D721Med (cell line): Measurements from ENCODE around the gene MRGPRX2.

Experiments
- DNase-seq: peaks from one replicate; pipeline ENCODE4 v3.0.0; 2011; ENCODE audit warnings: low spot score; ENCODE audit not compliant: insufficient read length
- FAIRE-seq: peaks from 2 replicates; lab custom pipeline; 2011; peaks lifted over from hg19 to GRCh38; lab: Jason Lieb, UNC
- TF ChIP-seq, protein P1 (sequence below): IDR thresholded peaks from 2 replicates; pipeline ENCODE4 v1.5.1; 2012; ENCODE audit warnings: mild to moderate bottlenecking, control low read depth; ENCODE audit not compliant: insufficient read depth; ENCODE audit errors: missing control alignments

Gene MRGPRX2

DNA sequence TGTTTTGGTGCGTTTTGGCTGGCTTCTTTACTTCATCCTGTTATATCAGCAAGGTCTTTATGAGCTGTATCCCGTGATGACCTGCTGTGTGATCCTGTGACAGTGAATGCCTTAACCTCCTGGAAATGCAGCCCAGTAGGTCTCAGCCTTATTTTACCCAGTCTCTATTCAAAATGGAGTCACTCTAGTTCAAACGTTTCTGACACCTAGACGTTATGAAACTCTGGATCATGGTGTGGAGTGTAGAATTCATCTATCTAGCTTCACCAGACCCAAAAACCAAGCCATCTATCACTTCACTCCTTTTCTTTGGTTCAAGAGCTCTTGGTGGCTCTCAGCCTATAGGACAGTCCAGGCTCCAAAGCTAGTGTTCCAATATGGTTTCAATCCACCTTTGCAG is 28.3 kb upstream of the MRGPRX2 start:
- no peak for FAIRE-seq
- TF ChIP-seq, protein P1, sequence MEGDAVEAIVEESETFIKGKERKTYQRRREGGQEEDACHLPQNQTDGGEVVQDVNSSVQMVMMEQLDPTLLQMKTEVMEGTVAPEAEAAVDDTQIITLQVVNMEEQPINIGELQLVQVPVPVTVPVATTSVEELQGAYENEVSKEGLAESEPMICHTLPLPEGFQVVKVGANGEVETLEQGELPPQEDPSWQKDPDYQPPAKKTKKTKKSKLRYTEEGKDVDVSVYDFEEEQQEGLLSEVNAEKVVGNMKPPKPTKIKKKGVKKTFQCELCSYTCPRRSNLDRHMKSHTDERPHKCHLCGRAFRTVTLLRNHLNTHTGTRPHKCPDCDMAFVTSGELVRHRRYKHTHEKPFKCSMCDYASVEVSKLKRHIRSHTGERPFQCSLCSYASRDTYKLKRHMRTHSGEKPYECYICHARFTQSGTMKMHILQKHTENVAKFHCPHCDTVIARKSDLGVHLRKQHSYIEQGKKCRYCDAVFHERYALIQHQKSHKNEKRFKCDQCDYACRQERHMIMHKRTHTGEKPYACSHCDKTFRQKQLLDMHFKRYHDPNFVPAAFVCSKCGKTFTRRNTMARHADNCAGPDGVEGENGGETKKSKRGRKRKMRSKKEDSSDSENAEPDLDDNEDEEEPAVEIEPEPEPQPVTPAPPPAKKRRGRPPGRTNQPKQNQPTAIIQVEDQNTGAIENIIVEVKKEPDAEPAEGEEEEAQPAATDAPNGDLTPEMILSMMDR = no peak
- DNase-seq = no peak

DNA sequence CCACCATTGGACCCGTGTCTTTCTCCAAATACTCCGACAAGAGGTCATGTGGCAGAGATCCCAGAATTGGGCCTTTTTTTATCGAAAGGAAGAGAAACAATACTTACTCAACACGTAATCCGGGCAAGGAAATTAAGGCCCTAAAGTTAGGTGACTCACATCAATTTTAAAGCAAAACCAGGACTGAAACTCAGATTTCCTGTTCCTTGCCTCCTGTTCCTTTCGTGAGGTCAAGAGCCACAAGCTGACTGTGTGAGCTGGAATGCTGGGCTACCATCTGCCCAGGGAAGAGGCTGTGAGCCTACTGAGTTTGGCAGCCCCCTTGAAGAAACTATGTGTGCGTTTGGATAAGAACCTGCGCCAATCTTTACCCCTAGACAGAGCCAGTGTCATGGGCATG is 27.1 kb upstream of the MRGPRX2 start:
- DNase-seq (no peak), FAIRE-seq (no peak)

DNA sequence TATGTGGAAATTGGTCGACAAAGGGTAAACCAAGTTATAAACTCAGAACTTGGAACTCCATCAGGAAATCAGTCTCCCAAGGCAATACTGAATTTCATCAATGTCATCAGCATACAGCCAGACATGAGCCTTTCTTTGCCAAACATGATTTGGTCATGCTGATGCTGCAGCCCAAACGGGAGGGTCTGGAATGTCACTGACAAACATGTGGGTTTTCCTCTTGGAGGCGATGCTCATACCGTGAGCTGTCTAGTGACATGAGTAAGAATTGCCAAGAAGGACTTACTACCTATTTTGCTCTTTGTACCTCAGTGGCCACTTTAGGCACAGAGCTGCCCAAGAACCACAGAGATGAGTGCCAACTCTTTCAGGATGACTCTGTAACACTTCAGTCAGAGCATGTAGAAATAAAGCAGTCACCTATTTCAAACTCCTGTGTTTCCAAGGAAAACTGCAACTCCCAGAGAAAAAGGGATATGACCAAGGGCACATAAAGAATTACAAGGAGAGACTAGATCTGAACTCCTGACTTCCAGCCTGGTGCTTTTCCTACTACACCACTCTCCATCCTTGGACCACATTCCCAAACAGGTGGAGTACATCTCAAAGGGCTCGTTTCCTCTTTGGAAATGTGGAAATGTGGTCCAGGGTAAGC is 24.3 kb upstream of the MRGPRX2 start:
- FAIRE-seq (no peak), DNase-seq (no peak)
- TF ChIP-seq, protein P1 = no peak

More for the DNA sequence above, 27.1 kb upstream of the MRGPRX2 start:
- TF ChIP-seq, protein P1 = no peak

DNA sequence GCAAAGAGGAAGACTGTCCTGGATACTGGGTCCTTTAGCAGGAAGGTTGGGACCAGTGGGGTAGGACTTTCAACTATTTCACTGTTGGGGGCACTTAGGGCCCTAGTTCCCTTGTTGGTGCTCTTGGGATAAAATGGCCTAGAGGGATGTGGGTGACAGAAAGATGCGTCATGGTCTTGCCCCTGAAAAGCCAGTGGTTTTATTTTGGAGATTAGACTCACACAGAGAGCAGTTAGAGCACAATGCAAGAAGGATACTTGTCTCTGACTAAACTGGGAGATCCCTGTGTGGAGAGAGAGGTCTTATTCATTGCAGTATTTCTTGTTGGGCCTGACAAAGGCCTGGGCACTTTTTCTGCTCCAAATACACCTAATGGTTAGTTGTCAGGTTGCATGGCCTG is 22.6 kb upstream of the MRGPRX2 start:
- FAIRE-seq (no peak), DNase-seq (no peak)
- TF ChIP-seq, protein P1 = no peak

DNA sequence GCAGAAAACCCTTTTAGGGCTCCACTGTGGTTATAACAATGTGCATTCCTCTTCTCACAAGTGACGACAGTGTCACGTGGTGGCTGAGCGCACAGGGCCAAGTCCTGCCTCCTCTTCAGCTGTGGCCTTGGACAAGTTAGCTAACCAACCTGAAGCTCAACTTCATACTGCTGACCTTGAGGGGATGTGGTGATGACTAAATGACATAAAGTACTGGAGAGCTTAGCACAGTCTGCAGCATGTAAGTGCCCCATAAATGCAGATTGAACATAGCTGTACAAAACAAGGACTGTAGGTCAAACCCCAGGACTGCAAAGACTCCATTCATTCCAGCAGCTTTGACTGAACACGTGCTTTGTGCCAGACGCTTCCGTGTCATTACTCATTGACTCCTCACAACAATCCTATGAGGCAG is 20.1 kb upstream of the MRGPRX2 start:
- TF ChIP-seq, protein P1 = no peak
- FAIRE-seq = no peak
- no peak for DNase-seq

DNA sequence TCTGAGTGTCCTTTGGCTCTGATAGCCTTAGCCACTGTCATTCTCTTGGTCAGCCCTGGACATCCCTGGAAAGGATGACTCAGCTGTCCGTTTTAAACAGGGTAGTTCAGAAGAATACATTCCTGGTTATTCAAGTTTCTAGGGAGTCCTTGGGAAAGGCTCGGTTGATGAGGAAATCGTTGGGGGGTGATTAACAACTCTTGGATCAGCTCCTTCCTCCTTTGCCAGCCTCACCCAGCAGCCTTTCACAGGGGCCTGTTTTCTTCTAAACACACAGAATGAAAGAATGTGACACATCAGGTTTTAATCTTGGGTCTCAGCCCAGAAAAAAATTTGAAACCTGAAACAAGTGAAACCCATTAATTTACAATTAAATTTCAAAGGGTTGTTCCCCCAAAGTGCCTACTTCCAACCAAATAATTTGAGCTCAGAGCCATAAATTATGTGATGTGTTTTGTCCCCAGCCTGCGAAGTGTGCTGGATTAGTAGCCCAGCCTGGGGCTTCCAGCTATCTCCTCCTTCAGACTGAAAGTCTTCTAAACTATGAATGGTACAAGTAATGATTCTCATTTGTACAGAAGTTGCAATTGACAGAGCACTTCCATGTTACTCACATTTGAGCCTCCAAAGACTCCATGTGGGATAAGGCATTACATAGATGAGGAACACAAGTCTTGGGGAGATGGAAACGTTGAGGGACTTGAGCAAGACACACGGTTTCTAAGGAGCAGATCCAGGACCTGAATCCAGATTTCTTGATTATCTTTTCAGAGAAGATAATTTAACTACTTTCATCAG is 19.3 kb upstream of the MRGPRX2 start:
- FAIRE-seq (no peak), DNase-seq (no peak)
- TF ChIP-seq, protein P1 = no peak

DNA sequence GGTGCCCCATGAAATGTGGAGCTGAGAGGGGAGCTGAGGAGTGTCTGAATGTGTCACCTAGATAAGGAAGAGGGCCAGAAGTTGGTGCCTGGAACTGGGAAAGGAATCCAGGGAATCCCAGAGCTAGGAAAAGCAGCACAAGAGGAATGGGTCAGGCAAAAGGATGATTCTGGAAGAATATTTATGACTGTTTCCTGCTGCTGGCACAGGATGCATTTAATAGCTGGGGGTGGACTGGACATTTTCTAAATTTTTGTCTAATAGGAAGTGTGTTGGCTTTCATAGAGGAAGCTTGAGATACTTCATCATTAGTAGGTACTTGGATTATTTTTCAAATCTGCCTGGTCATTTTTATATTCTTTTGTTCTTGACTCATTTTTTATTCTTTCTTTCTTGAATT is 17.4 kb upstream of the MRGPRX2 start:
- no peak for FAIRE-seq

More for the DNA sequence above, 17.4 kb upstream of the MRGPRX2 start:
- TF ChIP-seq, protein P1 = no peak
- no peak for DNase-seq
